Measurements from ENCODE around the gene FHOD3. TPM values are rescaled to one million over a fixed set of nuclear protein-coding genes. Genes with fewer than 3 reads are reported as not detected.

FHOD3 gene
- total and polyA plus RNA-seq, 9 of the 15 experiments (the other 6 are each of a cell fraction or from before 2014, with no cell fraction given): 0.11 TPM; not detected in 8

DNA sequence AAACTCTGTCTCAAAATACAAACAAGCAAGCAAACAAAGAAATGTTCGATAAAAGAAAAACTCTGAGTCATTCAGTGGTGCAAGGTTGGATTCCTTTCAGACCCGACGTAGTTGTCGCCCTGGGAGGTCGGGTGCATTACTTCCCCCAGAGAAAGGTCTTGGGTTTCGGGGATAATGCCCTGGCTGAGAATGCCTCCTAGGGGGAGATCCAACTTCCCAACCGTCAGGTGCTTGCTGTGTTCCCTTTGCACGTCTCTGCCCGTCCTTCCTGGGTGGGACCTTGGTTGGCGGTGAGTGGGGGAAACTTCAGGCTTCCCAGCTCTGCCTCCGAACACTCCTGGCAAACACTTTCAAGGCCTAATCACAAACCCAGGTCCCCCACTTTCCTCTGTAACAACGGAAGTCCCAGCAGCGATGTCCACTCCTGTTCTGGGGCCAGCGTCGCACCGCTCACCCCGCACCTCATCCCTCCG lies 530.7 kb downstream of the FHOD3 start (continued):
- TF ChIP-seq PRDM10 (IDR thresholded peaks at IDR 0.05; ENCODE audit: partially characterized antibody) (peak; percentile 96), SMARCC2 (IDR thresholded peaks at IDR 0.05; ENCODE audit: low read depth) (no peak), EHMT2 (IDR thresholded peaks at IDR 0.05) (no peak), MEIS2 (IDR thresholded peaks at IDR 0.05; ENCODE audit: partially characterized antibody) (no peak), ZSCAN29 (IDR thresholded peaks at IDR 0.05) (no peak), NCOA2 (IDR thresholded peaks at IDR 0.05; ENCODE audit: partially characterized antibody in 2 of 2) (no peak), FIP1L1 (IDR thresholded peaks at IDR 0.05; ENCODE audit: low read depth, low read length, poor library complexity, severe bottlenecking) (no peak), EP400 (IDR thresholded peaks at IDR 0.05) (no peak), SMARCB1 (IDR thresholded peaks at IDR 0.05; ENCODE audit: insufficient read length, low read depth) (no peak), RAD21 (CRISPR knock-in tag; conservative IDR thresholded peaks at IDR 0.05 in 1 of 2, IDR thresholded peaks at IDR 0.05 in 1 of 2) (no peak), CHD1 (IDR thresholded peaks at IDR 0.05; ENCODE audit: low read length) (peak; percentile 37), KHSRP (IDR thresholded peaks at IDR 0.05) (no peak), CREB1 (IDR thresholded peaks at IDR 0.05) (no peak), CREB1 (CRISPR knock-in tag; IDR thresholded peaks at IDR 0.05) (no peak), ZC3H11A (IDR thresholded peaks at IDR 0.05; ENCODE audit: low read depth, low read length) (no peak), NFXL1 (CRISPR knock-in tag; IDR thresholded peaks at IDR 0.05) (no peak), NR2C1 (IDR thresholded peaks at IDR 0.05) (no peak), NR2C1 (tag; IDR thresholded peaks at IDR 0.05) (no peak), PTBP1 (IDR thresholded peaks at IDR 0.05; ENCODE audit: low read depth, low read length) (no peak)
- TF ChIP-seq, protein P1, sequence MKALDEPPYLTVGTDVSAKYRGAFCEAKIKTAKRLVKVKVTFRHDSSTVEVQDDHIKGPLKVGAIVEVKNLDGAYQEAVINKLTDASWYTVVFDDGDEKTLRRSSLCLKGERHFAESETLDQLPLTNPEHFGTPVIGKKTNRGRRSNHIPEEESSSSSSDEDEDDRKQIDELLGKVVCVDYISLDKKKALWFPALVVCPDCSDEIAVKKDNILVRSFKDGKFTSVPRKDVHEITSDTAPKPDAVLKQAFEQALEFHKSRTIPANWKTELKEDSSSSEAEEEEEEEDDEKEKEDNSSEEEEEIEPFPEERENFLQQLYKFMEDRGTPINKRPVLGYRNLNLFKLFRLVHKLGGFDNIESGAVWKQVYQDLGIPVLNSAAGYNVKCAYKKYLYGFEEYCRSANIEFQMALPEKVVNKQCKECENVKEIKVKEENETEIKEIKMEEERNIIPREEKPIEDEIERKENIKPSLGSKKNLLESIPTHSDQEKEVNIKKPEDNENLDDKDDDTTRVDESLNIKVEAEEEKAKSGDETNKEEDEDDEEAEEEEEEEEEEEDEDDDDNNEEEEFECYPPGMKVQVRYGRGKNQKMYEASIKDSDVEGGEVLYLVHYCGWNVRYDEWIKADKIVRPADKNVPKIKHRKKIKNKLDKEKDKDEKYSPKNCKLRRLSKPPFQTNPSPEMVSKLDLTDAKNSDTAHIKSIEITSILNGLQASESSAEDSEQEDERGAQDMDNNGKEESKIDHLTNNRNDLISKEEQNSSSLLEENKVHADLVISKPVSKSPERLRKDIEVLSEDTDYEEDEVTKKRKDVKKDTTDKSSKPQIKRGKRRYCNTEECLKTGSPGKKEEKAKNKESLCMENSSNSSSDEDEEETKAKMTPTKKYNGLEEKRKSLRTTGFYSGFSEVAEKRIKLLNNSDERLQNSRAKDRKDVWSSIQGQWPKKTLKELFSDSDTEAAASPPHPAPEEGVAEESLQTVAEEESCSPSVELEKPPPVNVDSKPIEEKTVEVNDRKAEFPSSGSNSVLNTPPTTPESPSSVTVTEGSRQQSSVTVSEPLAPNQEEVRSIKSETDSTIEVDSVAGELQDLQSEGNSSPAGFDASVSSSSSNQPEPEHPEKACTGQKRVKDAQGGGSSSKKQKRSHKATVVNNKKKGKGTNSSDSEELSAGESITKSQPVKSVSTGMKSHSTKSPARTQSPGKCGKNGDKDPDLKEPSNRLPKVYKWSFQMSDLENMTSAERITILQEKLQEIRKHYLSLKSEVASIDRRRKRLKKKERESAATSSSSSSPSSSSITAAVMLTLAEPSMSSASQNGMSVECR (CRISPR knock-in tag; IDR thresholded peaks at IDR 0.05): no peak
- TF ChIP-seq, protein P2, sequence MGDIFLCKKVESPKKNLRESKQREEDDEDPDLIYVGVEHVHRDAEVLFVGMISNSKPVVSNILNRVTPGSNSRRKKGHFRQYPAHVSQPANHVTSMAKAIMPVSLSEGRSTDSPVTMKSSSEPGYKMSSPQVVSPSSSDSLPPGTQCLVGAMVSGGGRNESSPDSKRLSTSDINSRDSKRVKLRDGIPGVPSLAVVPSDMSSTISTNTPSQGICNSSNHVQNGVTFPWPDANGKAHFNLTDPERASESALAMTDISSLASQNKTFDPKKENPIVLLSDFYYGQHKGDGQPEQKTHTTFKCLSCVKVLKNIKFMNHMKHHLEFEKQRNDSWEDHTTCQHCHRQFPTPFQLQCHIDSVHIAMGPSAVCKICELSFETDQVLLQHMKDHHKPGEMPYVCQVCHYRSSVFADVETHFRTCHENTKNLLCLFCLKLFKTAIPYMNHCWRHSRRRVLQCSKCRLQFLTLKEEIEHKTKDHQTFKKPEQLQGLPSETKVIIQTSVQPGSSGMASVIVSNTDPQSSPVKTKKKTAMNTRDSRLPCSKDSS (IDR thresholded peaks at IDR 0.05; ENCODE audit: low read depth, partially characterized antibody): no peak

Measured in K562 (cell line).